ENCODE results near the gene RNASE9.

The RNASE9 gene

DNA sequence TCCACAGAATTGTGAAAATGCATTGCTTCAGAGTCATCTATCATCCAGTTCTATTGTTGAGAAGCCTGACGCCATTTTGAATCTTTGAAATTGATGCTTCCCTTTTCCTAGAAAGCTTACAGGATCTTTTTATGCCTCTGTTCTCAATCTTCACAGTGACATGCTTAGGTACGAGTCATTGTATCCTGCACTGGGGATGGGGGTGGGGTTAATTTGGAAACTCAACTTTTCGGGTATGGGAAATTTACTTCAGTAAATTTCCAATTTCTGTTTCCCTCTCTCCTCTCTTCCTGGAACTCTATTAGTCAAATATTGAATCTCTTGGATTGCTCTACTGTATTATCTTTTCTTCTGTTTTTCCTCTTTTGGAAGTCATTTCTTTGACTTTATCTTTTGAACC lies 31.0 kb downstream of the RNASE9 start:
- H3K27me3 ChIP-seq (ENCODE audit: control insufficient read depth in 1 of 2, insufficient read depth in 1 of 2, low read length in 2 of 2): peaks cover 0 to 32% of the 10 kb centered on the region in 2 experiments
- H3K14ac ChIP-seq (ENCODE audit: low read length in 2 of 2): no peak overlapping the region
- H3K4me2 ChIP-seq (ENCODE audit: low read length, poor library complexity, severe bottlenecking): no peak overlapping the region
- no peaks in the 10 kb centered on the region for H3K36me3 ChIP-seq (ENCODE audit: control insufficient read depth in 1 of 2, insufficient read depth in 2 of 2, low read depth in 1 of 2, low read length in 2 of 2)
- H3K79me1 ChIP-seq (replicated peaks; ENCODE audit: low read length, poor library complexity, severe bottlenecking): no peaks in the 10 kb centered on the region
- H4K91ac ChIP-seq (ENCODE audit: low read length): no peak overlapping the region
- H3K23ac ChIP-seq (ENCODE audit: low read length in 2 of 2): no peak overlapping the region
- H3K9ac ChIP-seq (ENCODE audit: low read length): no peak overlapping the region
- H2BK120ac ChIP-seq (ENCODE audit: low read depth, low read length): no peak overlapping the region
- no peak overlapping the region for H3K4me3 ChIP-seq (ENCODE audit: insufficient read depth in 1 of 2, low read depth in 1 of 2, low read length in 2 of 2)
- no peak overlapping the region for H3K27ac ChIP-seq (ENCODE audit: low read length, poor library complexity, severe bottlenecking)
- H2AFZ ChIP-seq (ENCODE audit: low read depth, low read length): no peak overlapping the region
- no peak overlapping the region for H3K4ac ChIP-seq (ENCODE audit: low read depth in 1 of 2, low read length in 2 of 2)
- no peak overlapping the region for H2BK12ac ChIP-seq (ENCODE audit: low read length in 2 of 2)
- no peaks in the 10 kb centered on the region for H3K4me1 ChIP-seq (ENCODE audit: control insufficient read depth, insufficient read depth, low read depth, low read length)
- H3K18ac ChIP-seq (ENCODE audit: low read depth in 1 of 2, low read length in 2 of 2): no peak overlapping the region
- no peak overlapping the region for H2BK15ac ChIP-seq (ENCODE audit: low read depth, poor library complexity, severe bottlenecking)
- no peak overlapping the region for H2BK5ac ChIP-seq (ENCODE audit: low read depth, low read length, poor library complexity, severe bottlenecking)
- no peak for DNase-seq
- no peaks in the 10 kb centered on the region for H3K9me3 ChIP-seq (ENCODE audit: control insufficient read depth, low read length)
- no peak overlapping the region for H4K8ac ChIP-seq (ENCODE audit: low read length)
- 80% methylated on average over 1 of the region's 3 CpGs for WGBS
- no peak overlapping the region for H2AK5ac ChIP-seq (ENCODE audit: low read length, severe bottlenecking)

DNA sequence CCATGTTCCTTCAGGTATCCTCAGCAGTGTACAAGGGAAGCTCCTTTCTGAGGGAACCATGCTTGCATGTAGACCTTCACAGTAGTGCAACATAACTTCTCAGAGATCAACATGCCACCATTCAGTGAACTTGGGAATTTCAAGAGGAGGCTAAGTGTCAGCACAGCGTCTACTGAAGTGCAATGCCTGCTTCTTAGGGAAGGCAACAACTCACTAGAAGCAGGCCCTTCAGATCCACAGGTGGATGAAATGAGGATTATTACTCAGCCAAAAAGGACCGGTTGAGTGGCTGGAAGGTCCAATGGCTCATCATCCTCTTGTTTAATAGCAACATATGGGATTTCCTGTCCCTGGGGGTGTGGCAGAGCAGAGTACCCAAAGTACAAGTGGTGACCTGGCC lies 36.8 kb downstream of the RNASE9 start:
- Histone ChIP-seq H3K23ac (ENCODE audit: low read length in 2 of 2) (no peak overlapping the region), H3K27ac (ENCODE audit: low read length, poor library complexity, severe bottlenecking) (no peak overlapping the region), H4K8ac (ENCODE audit: low read length) (no peak overlapping the region), H2BK5ac (ENCODE audit: low read depth, low read length, poor library complexity, severe bottlenecking) (no peak overlapping the region), H3K27me3 (ENCODE audit: control insufficient read depth in 1 of 2, insufficient read depth in 1 of 2, low read length in 2 of 2) (peaks cover 0 to 29% of the 10 kb centered on the region in 2 experiments), H2BK12ac (ENCODE audit: low read length in 2 of 2) (no peak overlapping the region), H2BK120ac (ENCODE audit: low read depth, low read length) (no peak overlapping the region), H3K18ac (ENCODE audit: low read depth in 1 of 2, low read length in 2 of 2) (no peak overlapping the region), H3K4ac (ENCODE audit: low read depth in 1 of 2, low read length in 2 of 2) (no peak overlapping the region), H3K4me2 (ENCODE audit: low read length, poor library complexity, severe bottlenecking) (no peak overlapping the region), H3K14ac (ENCODE audit: low read length in 2 of 2) (no peak overlapping the region), H2BK15ac (ENCODE audit: low read depth, poor library complexity, severe bottlenecking) (no peak overlapping the region), H4K91ac (ENCODE audit: low read length) (no peak overlapping the region), H3K4me3 (ENCODE audit: insufficient read depth in 1 of 2, low read depth in 1 of 2, low read length in 2 of 2) (no peak overlapping the region), H3K79me1 (replicated peaks; ENCODE audit: low read length, poor library complexity, severe bottlenecking) (no peaks in the 10 kb centered on the region), H2AFZ (ENCODE audit: low read depth, low read length) (no peak overlapping the region), H3K36me3 (ENCODE audit: control insufficient read depth in 1 of 2, insufficient read depth in 2 of 2, low read depth in 1 of 2, low read length in 2 of 2) (no peaks in the 10 kb centered on the region), H3K4me1 (ENCODE audit: control insufficient read depth, insufficient read depth, low read depth, low read length) (no peaks in the 10 kb centered on the region), H2AK5ac (ENCODE audit: low read length, severe bottlenecking) (no peak overlapping the region), H3K9me3 (ENCODE audit: control insufficient read depth, low read length) (peaks cover 2% of the 10 kb centered on the region), H3K9ac (ENCODE audit: low read length) (no peak overlapping the region)
- DNase-seq: no peak
- WGBS: 89% methylated on average over 2 of the region's 2 CpGs

DNA sequence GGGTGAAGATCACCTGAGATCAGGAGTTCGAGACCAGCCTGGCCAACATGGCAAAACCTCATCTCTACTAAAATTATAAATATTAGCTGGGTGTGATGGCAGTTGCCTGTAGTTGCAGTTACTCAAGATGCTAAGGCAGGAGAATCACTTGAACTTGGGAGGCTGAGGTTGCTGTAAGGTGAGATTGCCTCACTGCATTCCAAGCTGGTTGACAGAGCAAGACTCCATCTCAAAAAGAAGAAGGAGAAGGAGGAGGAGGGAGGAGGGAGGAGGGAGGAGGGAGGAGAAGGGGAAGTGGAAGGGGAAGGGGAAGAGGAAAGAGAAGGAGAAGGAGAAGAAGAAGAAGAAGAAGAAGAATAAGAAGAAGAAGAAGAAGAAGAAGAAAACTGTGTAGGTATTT lies 38.5 kb downstream of the RNASE9 start:
- H3K23ac ChIP-seq (ENCODE audit: low read length in 2 of 2): no peak overlapping the region
- no peak overlapping the region for H2BK5ac ChIP-seq (ENCODE audit: low read depth, low read length, poor library complexity, severe bottlenecking)
- H3K27me3 ChIP-seq (ENCODE audit: control insufficient read depth in 1 of 2, insufficient read depth in 1 of 2, low read length in 2 of 2): peaks cover 0 to 19% of the 10 kb centered on the region in 2 experiments
- no peaks in the 10 kb centered on the region for H3K79me1 ChIP-seq (replicated peaks; ENCODE audit: low read length, poor library complexity, severe bottlenecking)
- H4K91ac ChIP-seq (ENCODE audit: low read length): no peak overlapping the region
- peaks cover 2% of the 10 kb centered on the region for H3K9me3 ChIP-seq (ENCODE audit: control insufficient read depth, low read length)
- H3K4me3 ChIP-seq (ENCODE audit: insufficient read depth in 1 of 2, low read depth in 1 of 2, low read length in 2 of 2): no peak overlapping the region
- no peak overlapping the region for H3K9ac ChIP-seq (ENCODE audit: low read length)
- H4K8ac ChIP-seq (ENCODE audit: low read length): no peak overlapping the region
- H3K36me3 ChIP-seq (ENCODE audit: control insufficient read depth in 1 of 2, insufficient read depth in 2 of 2, low read depth in 1 of 2, low read length in 2 of 2): no peaks in the 10 kb centered on the region
- no peak overlapping the region for H3K4me2 ChIP-seq (ENCODE audit: low read length, poor library complexity, severe bottlenecking)
- no peak overlapping the region for H3K14ac ChIP-seq (ENCODE audit: low read length in 2 of 2)
- no peak overlapping the region for H2AFZ ChIP-seq (ENCODE audit: low read depth, low read length)
- H3K4ac ChIP-seq (ENCODE audit: low read depth in 1 of 2, low read length in 2 of 2): no peak overlapping the region
- no peaks in the 10 kb centered on the region for H3K4me1 ChIP-seq (ENCODE audit: control insufficient read depth, insufficient read depth, low read depth, low read length)
- H2AK5ac ChIP-seq (ENCODE audit: low read length, severe bottlenecking): no peak overlapping the region
- H3K18ac ChIP-seq (ENCODE audit: low read depth in 1 of 2, low read length in 2 of 2): no peak overlapping the region
- no CpG with 5 or more reads among the region's 1 CpG for WGBS
- no peak overlapping the region for H3K27ac ChIP-seq (ENCODE audit: low read length, poor library complexity, severe bottlenecking)
- no peak overlapping the region for H2BK15ac ChIP-seq (ENCODE audit: low read depth, poor library complexity, severe bottlenecking)
- H2BK12ac ChIP-seq (ENCODE audit: low read length in 2 of 2): no peak overlapping the region
- no peak for DNase-seq
- H2BK120ac ChIP-seq (ENCODE audit: low read depth, low read length): no peak overlapping the region

DNA sequence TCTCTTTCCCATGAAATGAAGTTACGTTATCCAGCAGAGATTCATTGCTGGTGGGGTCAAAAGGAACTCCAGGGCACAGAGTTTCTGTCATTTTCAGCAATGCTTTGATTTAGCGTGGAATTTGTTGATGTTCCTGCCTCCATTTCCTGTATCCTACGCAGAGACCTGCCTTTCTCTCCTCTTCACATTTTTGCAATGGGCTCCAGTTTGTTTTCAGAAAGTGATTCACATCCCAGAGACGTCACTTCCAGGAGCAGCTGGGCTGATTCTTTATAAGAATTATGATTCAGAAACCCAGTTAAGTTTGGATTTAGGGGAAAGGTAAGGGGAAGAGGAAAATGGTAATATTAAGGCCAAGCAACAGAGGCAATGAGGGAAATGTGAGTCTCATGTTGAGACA lies 43.9 kb downstream of the RNASE9 start:
- Histone ChIP-seq H4K91ac (ENCODE audit: low read length) (no peak overlapping the region), H2AK5ac (ENCODE audit: low read length, severe bottlenecking) (no peak overlapping the region), H3K79me1 (replicated peaks; ENCODE audit: low read length, poor library complexity, severe bottlenecking) (no peaks in the 10 kb centered on the region), H3K4ac (ENCODE audit: low read depth in 1 of 2, low read length in 2 of 2) (no peak overlapping the region), H3K27ac (ENCODE audit: low read length, poor library complexity, severe bottlenecking) (no peak overlapping the region), H3K4me1 (ENCODE audit: control insufficient read depth, insufficient read depth, low read depth, low read length) (no peaks in the 10 kb centered on the region), H2BK15ac (ENCODE audit: low read depth, poor library complexity, severe bottlenecking) (no peak overlapping the region), H2BK5ac (ENCODE audit: low read depth, low read length, poor library complexity, severe bottlenecking) (no peak overlapping the region), H4K8ac (ENCODE audit: low read length) (no peak overlapping the region), H3K4me2 (ENCODE audit: low read length, poor library complexity, severe bottlenecking) (no peak overlapping the region), H3K27me3 (ENCODE audit: control insufficient read depth in 1 of 2, insufficient read depth in 1 of 2, low read length in 2 of 2) (no peaks in the 10 kb centered on the region), H3K9me3 (ENCODE audit: control insufficient read depth, low read length) (peaks cover 2% of the 10 kb centered on the region), H3K23ac (ENCODE audit: low read length in 2 of 2) (no peak overlapping the region), H3K4me3 (ENCODE audit: insufficient read depth in 1 of 2, low read depth in 1 of 2, low read length in 2 of 2) (no peak overlapping the region), H3K14ac (ENCODE audit: low read length in 2 of 2) (peak overlapping the region in 1 of 2 experiments; percentile 20), H3K36me3 (ENCODE audit: control insufficient read depth in 1 of 2, insufficient read depth in 2 of 2, low read depth in 1 of 2, low read length in 2 of 2) (no peaks in the 10 kb centered on the region), H3K9ac (ENCODE audit: low read length) (peak overlapping the region; percentile 36), H2BK120ac (ENCODE audit: low read depth, low read length) (no peak overlapping the region), H3K18ac (ENCODE audit: low read depth in 1 of 2, low read length in 2 of 2) (no peak overlapping the region), H2BK12ac (ENCODE audit: low read length in 2 of 2) (no peak overlapping the region), H2AFZ (ENCODE audit: low read depth, low read length) (no peak overlapping the region)
- DNase-seq: no peak
- 56% methylated on average over 4 of the region's 4 CpGs for WGBS
